22Rv1 (cell line): Measurements from ENCODE around the gene AMN.

Experiments used
- CTCF ChIP-seq: fragments of 450-650 bp; IDR thresholded peaks from 2 replicates; pipeline ENCODE4 v1.5.1; 2017; ENCODE audit warnings: mild to moderate bottlenecking
- ZFX ChIP-seq: fragments of 450-650 bp; IDR thresholded peaks from 2 replicates; pipeline ENCODE4 v1.6.1; 2017; ENCODE audit warnings: antibody characterized with exemption, borderline replicate concordance

GRCh38 chr14:102969060-102969791, 46.8 kb downstream of the AMN start:
- no peak for TF ChIP-seq CTCF
- no peak for TF ChIP-seq ZFX
